GM10847 (cell line): ENCODE data around the gene KCND3.

Source experiments
- POLR2A ChIP-seq: IDR thresholded peaks from 2 replicates; pipeline ENCODE4 v1.6.1; 2011; ENCODE audit not compliant: insufficient read length; ENCODE audit errors: extremely low read depth

Gene KCND3

GRCh38 chr1:111727056-111727455, 262.4 kb downstream of the KCND3 start:
- TF ChIP-seq POLR2A = no peak

- no peak for TF ChIP-seq POLR2A
Observed at GRCh38 chr1:111725192-111725591, 264.3 kb downstream of the KCND3 start.

GRCh38 chr1:111723871-111724270, 265.6 kb downstream of the KCND3 start:
- no peak for TF ChIP-seq POLR2A

- TF ChIP-seq POLR2A = no peak
Observed at GRCh38 chr1:111723091-111723806, 266.2 kb downstream of the KCND3 start.

- TF ChIP-seq POLR2A = no peak
Observed at GRCh38 chr1:111720977-111721786, 268.3 kb downstream of the KCND3 start.
